H1 (cell line): ENCODE results near the gene RSRC2. TPM values are rescaled to one million over a fixed set of nuclear protein-coding genes. Genes with fewer than 3 reads are reported as not detected.

Experiments used
- CTCF ChIA-PET: fragments of 300-600 bp; sonication (Branson Sonifier 250); formaldehyde crosslinking; loops from one replicate; lab custom pipeline; 2021; ENCODE audit not compliant: partially characterized antibody; lab: Charles Lee
- POLR2A ChIA-PET: fragments of 300-600 bp; sonication (Branson Sonifier 250); formaldehyde crosslinking; loops from one replicate; lab custom pipeline; 2021; ENCODE audit warnings: inconsistent platforms; ENCODE audit not compliant: partially characterized antibody; lab: Charles Lee
- DNase-seq, 2 experiments: peaks; one replicate each; pipeline versions ENCODE4 v3.0.0 to v3.0.0-alpha.2; 2010 to 2022; ENCODE audit warnings: low spot score in 2 of 2, low read depth in 1 of 2, mixed read lengths in 1 of 2
- FAIRE-seq: peaks from 2 replicates; lab custom pipeline; 2011; peaks lifted over from hg19 to GRCh38; lab: Jason Lieb, UNC
- H2AFZ ChIP-seq: 2 replicates; pipeline ENCODE4 v1.8.1; 2012; ENCODE audit warnings: low read length, inconsistent platforms
- H2AK5ac ChIP-seq: 2 replicates; pipeline ENCODE4 v1.6.1; 2013; ENCODE audit warnings: low read depth, low read length
- H2BK120ac ChIP-seq: replicated peaks from 2 replicates; pipeline ENCODE3; 2013; ENCODE audit warnings: low read depth, low read length, inconsistent platforms
- H2BK12ac ChIP-seq: 2 replicates; pipeline ENCODE4 v1.6.1; 2013; ENCODE audit warnings: low read depth, low read length
- H2BK15ac ChIP-seq: 2 replicates; pipeline ENCODE4 v1.6.1; 2013; ENCODE audit warnings: low read length
- H2BK20ac ChIP-seq: 2 replicates; pipeline ENCODE4 v1.6.1; 2013; ENCODE audit warnings: low read length
- H2BK5ac ChIP-seq: 2 replicates; pipeline ENCODE4 v1.6.1; 2013; ENCODE audit warnings: low read depth, low read length
- H3K14ac ChIP-seq: 2 replicates; pipeline ENCODE4 v1.6.1; 2013; ENCODE audit warnings: inconsistent platforms; ENCODE audit not compliant: insufficient read length
- H3K18ac ChIP-seq: 2 replicates; pipeline ENCODE4 v1.6.1; 2013; ENCODE audit warnings: low read length; ENCODE audit errors: extremely low read depth
- H3K23ac ChIP-seq: 2 replicates; pipeline ENCODE4 v1.6.1; 2013; ENCODE audit warnings: inconsistent platforms; ENCODE audit not compliant: insufficient read length
- H3K23me2 ChIP-seq: 2 replicates; pipeline ENCODE4 v1.6.1; 2013; ENCODE audit warnings: low read depth, low read length
- H3K27ac ChIP-seq: 2 replicates; pipeline ENCODE4 v1.6.1; 2011; ENCODE audit warnings: low read depth, low read length, inconsistent platforms
- H3K27me3 ChIP-seq, 4 experiments: replicated peaks in 1 of 4; 1 replicate in 1 of 4; 2 replicates in 3 of 4; pipeline versions ENCODE4 v1.6.1 to v1.8.1; 2011 to 2013; ENCODE audit warnings: low read length in 3 of 4, mild to moderate bottlenecking in 3 of 4, inconsistent platforms in 2 of 4, mixed read lengths in 2 of 4, moderate library complexity in 1 of 4; ENCODE audit not compliant: control insufficient read depth in 3 of 4, insufficient read depth in 3 of 4; ENCODE audit errors: extremely low read depth in 1 of 4
- H3K36me3 ChIP-seq, 4 experiments: 2 replicates each; pipeline versions ENCODE4 v1.6.1 to v1.8.1; 2011 to 2013; ENCODE audit warnings: mild to moderate bottlenecking in 4 of 4, low read length in 3 of 4, moderate library complexity in 2 of 4, control low read depth in 1 of 4, inconsistent platforms in 1 of 4; ENCODE audit not compliant: insufficient read depth in 4 of 4, control insufficient read depth in 2 of 4
- H3K4ac ChIP-seq: replicated peaks from 2 replicates; pipeline ENCODE3; 2013; ENCODE audit warnings: low read length, low read depth, mixed read lengths, inconsistent platforms; ENCODE audit not compliant: insufficient read length
- H3K4me1 ChIP-seq, 4 experiments: replicated peaks in 1 of 4; 1 replicate in 1 of 4; 2 replicates in 3 of 4; pipeline versions ENCODE4 v1.6.1 to v1.8.1; 2011 to 2013; ENCODE audit warnings: low read length in 3 of 4, inconsistent platforms in 2 of 4, mixed read lengths in 1 of 4; ENCODE audit not compliant: insufficient read depth in 4 of 4, control insufficient read depth in 3 of 4
- H3K4me2 ChIP-seq, 2 experiments: 2 replicates each; pipeline versions ENCODE4 v1.6.1 to v1.8.1; 2011 to 2013; ENCODE audit warnings: low read depth in 2 of 2, low read length in 2 of 2, control low read depth in 1 of 2, inconsistent platforms in 1 of 2, mild to moderate bottlenecking in 1 of 2; ENCODE audit not compliant: insufficient read depth in 1 of 2
- H3K4me3 ChIP-seq, 4 experiments: fragments of 200-600, 300-600 bp in 1 of 4; sonication (generic), shearing (Covaris generic), sonication (Bioruptor Twin) in 1 of 4; 2 replicates each; pipeline versions ENCODE4 v1.5.1 to v1.8.1; 2011 to 2016; ENCODE audit warnings: low read length in 4 of 4, low read depth in 3 of 4, control low read depth in 2 of 4, inconsistent platforms in 2 of 4, mild to moderate bottlenecking in 2 of 4, mixed read lengths in 1 of 4, moderate library complexity in 1 of 4; ENCODE audit not compliant: insufficient read depth in 2 of 4; ENCODE audit errors: extremely low read depth in 1 of 4
- H3K56ac ChIP-seq: replicated peaks from 2 replicates; pipeline ENCODE3; 2013; ENCODE audit warnings: low read depth, mild to moderate bottlenecking, mixed read lengths, low read length, inconsistent platforms; ENCODE audit not compliant: insufficient read length
- H3K79me1 ChIP-seq: 2 replicates; pipeline ENCODE4 v1.6.1; 2013; ENCODE audit warnings: low read depth, low read length, control low read depth
- H3K79me2 ChIP-seq, 2 experiments: 2 replicates each; pipeline versions ENCODE4 v1.6.1 to v1.8.1; 2012 to 2013; ENCODE audit warnings: low read length in 2 of 2, mild to moderate bottlenecking in 2 of 2, inconsistent platforms in 1 of 2; ENCODE audit not compliant: insufficient read depth in 2 of 2, control insufficient read depth in 1 of 2
- H3K9ac ChIP-seq, 4 experiments: replicated peaks in 1 of 4; 1 replicate in 1 of 4; 2 replicates in 3 of 4; pipeline versions ENCODE4 v1.6.1 to v1.8.1; 2011 to 2013; ENCODE audit warnings: low read depth in 3 of 4, low read length in 3 of 4, control low read depth in 2 of 4, mild to moderate bottlenecking in 2 of 4, moderate library complexity in 2 of 4, inconsistent platforms in 1 of 4; ENCODE audit errors: extremely low read depth in 1 of 4
- H3K9me3 ChIP-seq, 2 experiments: 2 replicates each; pipeline versions ENCODE4 v1.6.1 to v1.8.1; 2012 to 2013; ENCODE audit warnings: mild to moderate bottlenecking in 2 of 2, moderate library complexity in 2 of 2, control low read depth in 1 of 2, inconsistent platforms in 1 of 2, low read depth in 1 of 2, low read length in 1 of 2, mixed read lengths in 1 of 2; ENCODE audit not compliant: insufficient read depth in 2 of 2
- H4K20me1 ChIP-seq, 2 experiments: replicated peaks in 1 of 2; 2 replicates each; pipeline versions ENCODE3 to v1.8.1; 2011 to 2013; ENCODE audit warnings: inconsistent platforms in 2 of 2, low read length in 2 of 2, mild to moderate bottlenecking in 1 of 2; ENCODE audit not compliant: insufficient read depth in 2 of 2, control insufficient read depth in 1 of 2
- H4K5ac ChIP-seq: 2 replicates; pipeline ENCODE4 v1.6.1; 2013; ENCODE audit warnings: low read length, low read depth, mixed read lengths, inconsistent platforms; ENCODE audit not compliant: insufficient read length
- H4K8ac ChIP-seq: 2 replicates; pipeline ENCODE4 v1.8.0; 2013; ENCODE audit warnings: mild to moderate bottlenecking, moderate library complexity, low read length, inconsistent platforms; ENCODE audit not compliant: insufficient read depth; ENCODE audit errors: extremely low read depth
- H4K91ac ChIP-seq: replicated peaks from 2 replicates; pipeline ENCODE3; 2013; ENCODE audit warnings: low read length, mixed read lengths, inconsistent platforms; ENCODE audit not compliant: insufficient read length
- BCL11A ChIP-seq, 2 experiments: IDR thresholded peaks; one replicate each; pipeline ENCODE4 v1.6.1; 2011; ENCODE audit warnings: low read depth in 2 of 2, low read length in 2 of 2, mild to moderate bottlenecking in 2 of 2
- HDAC6 ChIP-seq: IDR thresholded peaks from one replicate; pipeline ENCODE4 v1.7.1; 2012; ENCODE audit warnings: low read depth, mild to moderate bottlenecking, inconsistent platforms, low read length, moderate library complexity
- KDM4A ChIP-seq: IDR thresholded peaks from one replicate; pipeline ENCODE4 v1.7.1; 2012; ENCODE audit warnings: low read depth, mild to moderate bottlenecking, moderate library complexity, low read length, inconsistent platforms; ENCODE audit not compliant: severe bottlenecking
- POLR2AphosphoS5 ChIP-seq: IDR thresholded peaks from 2 replicates; pipeline ENCODE4 v1.6.1; 2011; ENCODE audit warnings: low read depth, low read length
- WGBS, 2 experiments: shearing (Covaris generic) in 1 of 2; methylation state at CpG; one replicate each; pipeline versions ENCODE4 v1.1.6 to v1.1.7; 2013 to 2015; ENCODE audit warnings: low lambda C conversion rate in 2 of 2, mixed read lengths in 2 of 2, inconsistent platforms in 1 of 2, low coverage in 1 of 2, missing lambda C conversion rate in 1 of 2; ENCODE audit not compliant: insufficient replicate concordance in 2 of 2, insufficient coverage in 1 of 2, insufficient read length in 1 of 2; ENCODE audit errors: extremely low coverage in 1 of 2, missing lambda C conversion rate in 1 of 2; 5-methylcytosine and 5-hydroxymethylcytosine counted together
- polyA plus RNA-seq, 7 experiments: library from polyadenylated mRNA; depleted of rRNA in 3 of 7; stranded (reverse) in 5 of 7; unstranded in 2 of 7; fragments of >200 nt in 5 of 7; fragments of 200-250 nt in 2 of 7; gene quantifications; 1 replicate in 5 of 7; 2 replicates in 1 of 7; 4 replicates in 1 of 7; pipeline versions ENCODE4 v1.2.1 to v1.2.3, GENCODE V29; 2011 to 2013; ENCODE audit warnings: missing spikeins in 2 of 7, mixed read lengths in 2 of 7
- total RNA-seq: library from RNA; stranded (reverse); fragmentation: NEBNext Ultra II Directional; extraction: Animal tissue kit (Norgen Biotek cat#: 25700); gene quantifications from 2 replicates; pipeline ENCODE4 v1.2.1, GENCODE V29; 2021

The RSRC2 gene
- total and polyA plus RNA-seq, 2 of the 8 experiments (the other 6 are each of a cell fraction or from before 2014, with no cell fraction given), result 15.9 to 71.4 TPM

- Histone ChIP-seq H3K4me3 (no peak overlapping the region), H3K18ac (no peak overlapping the region), H3K4me2 (no peak overlapping the region), H3K9ac (no peak overlapping the region)
- 93% methylated on average over 6 of the region's 6 CpGs; no CpG with 5 or more reads in 1 of the 2 experiments for WGBS, 2 experiments
- TF ChIP-seq BCL11A (IDR thresholded peaks at IDR 0.05; ENCODE audit: low read depth in 2 of 2, low read length in 2 of 2) (no peak), HDAC6 (no peak), KDM4A (no peak), POLR2AphosphoS5 (no peak)
- TF ChIP-seq, all 59 proteins: peak for 0
- no peak overlapping the region for H3K27ac ChIP-seq
- H2BK15ac ChIP-seq, result no peak overlapping the region
- H2AFZ ChIP-seq, result no peak overlapping the region
- no peak overlapping the region for H2BK5ac ChIP-seq
- H3K23ac ChIP-seq, result no peak overlapping the region
- no peak overlapping the region for H2AK5ac ChIP-seq
- no peak for FAIRE-seq
- H4K20me1 ChIP-seq, result peaks cover 0 to 4% of the 10 kb centered on the region in 2 experiments
- no peak for DNase-seq
- no peak overlapping the region for H4K91ac ChIP-seq
- H3K36me3 ChIP-seq, result peaks cover 25 to 57% (median 41%) of the 10 kb centered on the region in 4 experiments
- H4K5ac ChIP-seq, result no peak overlapping the region
- H3K56ac ChIP-seq, result no peak overlapping the region
- H3K79me1 ChIP-seq, result no peaks in the 10 kb centered on the region; the same call in 1 of the 2 replicates
- H3K14ac ChIP-seq, result no peak overlapping the region
- H3K4ac ChIP-seq, result no peak overlapping the region
- H2BK120ac ChIP-seq, result no peak overlapping the region
- H3K27me3 ChIP-seq, result no peaks in the 10 kb centered on the region
- no peak overlapping the region for H2BK12ac ChIP-seq
- CTCF ChIA-PET, result interaction anchor here (0.7 kb wide), 1 partner anchor 43 kb away, joined by 3 read pairs; no protein-coding TSS in a partner anchor
- peaks cover 0 to 3% (median 0%) of the 10 kb centered on the region in 4 experiments; a peak in 1 of 7 replicates for H3K4me1 ChIP-seq
- no peak overlapping the region for H4K8ac ChIP-seq
- no peak overlapping the region for H2BK20ac ChIP-seq
- H3K9me3 ChIP-seq, result no peaks in the 10 kb centered on the region
- H3K79me2 ChIP-seq, result peaks cover 0 to 12% of the 10 kb centered on the region in 2 experiments; a peak in 2 of 4 replicates
- no peaks in the 10 kb centered on the region for H3K23me2 ChIP-seq
- POLR2A ChIA-PET, result interaction anchor here (0.7 to 49.0 kb wide), 3 partner anchors 2 to 134 kb away, joined by 3 to 1221 read pairs (median 1221); partner anchors contain the start of genes KNTC1, RSRC2 and ZCCHC8
Observed at GRCh38 chr12:122503783-122504590, 22.7 kb downstream of the RSRC2 start.
